ENCODE data around the gene GLCE.

The GLCE gene

GRCh38 chr15:69316291-69316690 is 155.9 kb downstream of the GLCE start:
- TF ChIP-seq CTCF (conservative IDR thresholded peaks at IDR 0.05; ENCODE audit: low read length): no peak
- no peak for TF ChIP-seq EZH2phosphoT487 (IDR thresholded peaks at IDR 0.05; ENCODE audit: borderline replicate concordance)
- Histone ChIP-seq H3K79me2 (ENCODE audit: insufficient read depth, low read length) (no peaks in the 10 kb centered on the region), H3K4me1 (ENCODE audit: insufficient read depth, low read length, poor library complexity, severe bottlenecking) (peaks cover 15% of the 10 kb centered on the region), H3K9me3 (ENCODE audit: insufficient read depth, low read depth, low read length) (no peaks in the 10 kb centered on the region), H3K9me2 (replicated peaks; ENCODE audit: low read depth, low read length) (no peaks in the 10 kb centered on the region), H4K20me1 (ENCODE audit: insufficient read depth, low read length, poor library complexity, severe bottlenecking) (no peaks in the 10 kb centered on the region), H3K4me3 (ENCODE audit: low read length, poor library complexity, severe bottlenecking) (no peak overlapping the region), H3F3A (ENCODE audit: low read depth) (no peaks in the 10 kb centered on the region), H3K36me3 (ENCODE audit: insufficient read depth, low read length) (no peaks in the 10 kb centered on the region), H3K9ac (ENCODE audit: low read depth, low read length, poor library complexity, severe bottlenecking) (no peak overlapping the region), H3K4me2 (ENCODE audit: low read depth, low read length, poor library complexity, severe bottlenecking) (no peak overlapping the region), H3K27me3 (ENCODE audit: insufficient read depth, low read length, poor library complexity, severe bottlenecking) (no peaks in the 10 kb centered on the region), H2AFZ (ENCODE audit: low read length) (no peak overlapping the region)

- peaks cover 19% of the 10 kb centered on the region for H3K4me1 ChIP-seq (ENCODE audit: insufficient read depth, low read length, poor library complexity, severe bottlenecking)
- H2AFZ ChIP-seq (ENCODE audit: low read length): no peak overlapping the region
- no peaks in the 10 kb centered on the region for H3K9me2 ChIP-seq (replicated peaks; ENCODE audit: low read depth, low read length)
- no peak overlapping the region for H3K4me3 ChIP-seq (ENCODE audit: low read length, poor library complexity, severe bottlenecking)
- no peaks in the 10 kb centered on the region for H3F3A ChIP-seq (ENCODE audit: low read depth)
- H3K4me2 ChIP-seq (ENCODE audit: low read depth, low read length, poor library complexity, severe bottlenecking): no peak overlapping the region
- H3K79me2 ChIP-seq (ENCODE audit: insufficient read depth, low read length): no peaks in the 10 kb centered on the region
- no peak overlapping the region for H3K9ac ChIP-seq (ENCODE audit: low read depth, low read length, poor library complexity, severe bottlenecking)
- no peaks in the 10 kb centered on the region for H3K36me3 ChIP-seq (ENCODE audit: insufficient read depth, low read length)
- H3K27me3 ChIP-seq (ENCODE audit: insufficient read depth, low read length, poor library complexity, severe bottlenecking): no peaks in the 10 kb centered on the region
- no peaks in the 10 kb centered on the region for H4K20me1 ChIP-seq (ENCODE audit: insufficient read depth, low read length, poor library complexity, severe bottlenecking)
- TF ChIP-seq CTCF (conservative IDR thresholded peaks at IDR 0.05; ENCODE audit: low read length): no peak
- no peaks in the 10 kb centered on the region for H3K9me3 ChIP-seq (ENCODE audit: insufficient read depth, low read depth, low read length)
Measured at GRCh38 chr15:69317392-69317841, 157.0 kb downstream of the GLCE start.

- H3K9me3 ChIP-seq (ENCODE audit: insufficient read depth, low read depth, low read length): no peaks in the 10 kb centered on the region
- no peaks in the 10 kb centered on the region for H3K36me3 ChIP-seq (ENCODE audit: insufficient read depth, low read length)
- H3K9ac ChIP-seq (ENCODE audit: low read depth, low read length, poor library complexity, severe bottlenecking): no peak overlapping the region
- H3K4me2 ChIP-seq (ENCODE audit: low read depth, low read length, poor library complexity, severe bottlenecking): no peak overlapping the region
- H3K4me1 ChIP-seq (ENCODE audit: insufficient read depth, low read length, poor library complexity, severe bottlenecking): peaks cover 19% of the 10 kb centered on the region
- no peaks in the 10 kb centered on the region for H3F3A ChIP-seq (ENCODE audit: low read depth)
- no peaks in the 10 kb centered on the region for H3K27me3 ChIP-seq (ENCODE audit: insufficient read depth, low read length, poor library complexity, severe bottlenecking)
- no peaks in the 10 kb centered on the region for H3K9me2 ChIP-seq (replicated peaks; ENCODE audit: low read depth, low read length)
- no peak overlapping the region for H3K4me3 ChIP-seq (ENCODE audit: low read length, poor library complexity, severe bottlenecking)
- no peak for TF ChIP-seq CTCF (conservative IDR thresholded peaks at IDR 0.05; ENCODE audit: low read length)
- TF ChIP-seq EZH2phosphoT487 (IDR thresholded peaks at IDR 0.05; ENCODE audit: borderline replicate concordance): no peak
- no peaks in the 10 kb centered on the region for H3K79me2 ChIP-seq (ENCODE audit: insufficient read depth, low read length)
- H2AFZ ChIP-seq (ENCODE audit: low read length): no peak overlapping the region
- H4K20me1 ChIP-seq (ENCODE audit: insufficient read depth, low read length, poor library complexity, severe bottlenecking): no peaks in the 10 kb centered on the region
Measured at GRCh38 chr15:69318033-69318432, 157.6 kb downstream of the GLCE start.
